ENCODE data around the gene PTGR1. TPM values are rescaled to one million over a fixed set of nuclear protein-coding genes. Genes with fewer than 3 reads are reported as not detected.

The PTGR1 gene
- total RNA-seq, 4 donors from 2014 or later, result 18.6 to 51.4 (median 42.4) TPM

GRCh38 chr9:111610845-111611244, 11.4 kb upstream of the PTGR1 start:
- Histone ChIP-seq H3K27ac (no peak overlapping the region), H3K27me3 (no peaks in the 10 kb centered on the region), H3K4me1 (peaks cover 11% of the 10 kb centered on the region), H3K36me3 (no peaks in the 10 kb centered on the region), H3K9me3 (no peaks in the 10 kb centered on the region), H3K4me3 (no peak overlapping the region)
- DNase-seq (ENCODE audit: low spot score in 2 of 2), result no peak
- no peak for TF ChIP-seq POLR2A (IDR thresholded peaks at IDR 0.05)
- no peak for TF ChIP-seq CTCF (IDR thresholded peaks at IDR 0.05)
- no peak for TF ChIP-seq POLR2AphosphoS5 (IDR thresholded peaks at IDR 0.05)
- TF ChIP-seq EP300 (IDR thresholded peaks at IDR 0.05), result no peak
- WGBS, result 52% methylated on average over 7 of the region's 7 CpGs

- no peaks in the 10 kb centered on the region for H3K36me3 ChIP-seq
- 36% methylated on average over 5 of the region's 5 CpGs for WGBS
- peaks cover 11% of the 10 kb centered on the region for H3K4me1 ChIP-seq
- H3K4me3 ChIP-seq, result no peak overlapping the region
- H3K27me3 ChIP-seq, result no peaks in the 10 kb centered on the region
- H3K9me3 ChIP-seq, result no peaks in the 10 kb centered on the region
- no peak for TF ChIP-seq EP300 (IDR thresholded peaks at IDR 0.05)
- TF ChIP-seq POLR2AphosphoS5 (IDR thresholded peaks at IDR 0.05), result no peak
- no peak for TF ChIP-seq CTCF (IDR thresholded peaks at IDR 0.05)
- TF ChIP-seq POLR2A (IDR thresholded peaks at IDR 0.05), result no peak
- no peak for DNase-seq (ENCODE audit: low spot score in 2 of 2)
- H3K27ac ChIP-seq, result peak overlapping the region; percentile 27
Observed at GRCh38 chr9:111610149-111610548, 10.7 kb upstream of the PTGR1 start.

- Histone ChIP-seq H3K27me3 (no peaks in the 10 kb centered on the region), H3K4me1 (peaks cover 2% of the 10 kb centered on the region), H3K4me3 (no peak overlapping the region), H3K36me3 (no peaks in the 10 kb centered on the region), H3K27ac (no peak overlapping the region), H3K9me3 (no peaks in the 10 kb centered on the region)
- DNase-seq (ENCODE audit: low spot score in 2 of 2), result no peak
- TF ChIP-seq POLR2A (IDR thresholded peaks at IDR 0.05) (no peak), EP300 (IDR thresholded peaks at IDR 0.05) (no peak), POLR2AphosphoS5 (IDR thresholded peaks at IDR 0.05) (no peak), CTCF (IDR thresholded peaks at IDR 0.05) (no peak)
- 93% methylated on average over 9 of the region's 9 CpGs for WGBS
Observed at GRCh38 chr9:111605041-111605559, 5.7 kb upstream of the PTGR1 start.

GRCh38 chr9:111604054-111604615, 4.7 kb upstream of the PTGR1 start:
- H3K36me3 ChIP-seq, result no peaks in the 10 kb centered on the region
- DNase-seq (ENCODE audit: low spot score in 2 of 2), result no peak
- 79% methylated on average over 16 of the region's 16 CpGs for WGBS
- H3K4me3 ChIP-seq, result no peak overlapping the region
- H3K27me3 ChIP-seq, result no peaks in the 10 kb centered on the region
- no peaks in the 10 kb centered on the region for H3K9me3 ChIP-seq
- no peak overlapping the region for H3K27ac ChIP-seq
- peaks cover 3% of the 10 kb centered on the region for H3K4me1 ChIP-seq
- no peak for TF ChIP-seq EP300 (IDR thresholded peaks at IDR 0.05)
- TF ChIP-seq CTCF (IDR thresholded peaks at IDR 0.05), result no peak
- no peak for TF ChIP-seq POLR2AphosphoS5 (IDR thresholded peaks at IDR 0.05)
- TF ChIP-seq POLR2A (IDR thresholded peaks at IDR 0.05), result no peak

- Histone ChIP-seq H3K4me1 (peaks cover 9% of the 10 kb centered on the region), H3K36me3 (no peaks in the 10 kb centered on the region), H3K9me3 (no peaks in the 10 kb centered on the region), H3K27ac (no peak overlapping the region), H3K27me3 (no peaks in the 10 kb centered on the region), H3K4me3 (no peak overlapping the region)
- no peak for DNase-seq (ENCODE audit: low spot score in 2 of 2)
- 84% methylated on average over 4 of the region's 4 CpGs for WGBS
- no peak for TF ChIP-seq CTCF (IDR thresholded peaks at IDR 0.05)
- TF ChIP-seq POLR2AphosphoS5 (IDR thresholded peaks at IDR 0.05), result no peak
- no peak for TF ChIP-seq EP300 (IDR thresholded peaks at IDR 0.05)
- no peak for TF ChIP-seq POLR2A (IDR thresholded peaks at IDR 0.05)
Observed at GRCh38 chr9:111603041-111603440, 3.6 kb upstream of the PTGR1 start.
